Measurements from ENCODE around the gene FAM3D. TPM values are rescaled to one million over a fixed set of nuclear protein-coding genes. Genes with fewer than 3 reads are reported as not detected.

The FAM3D gene
- polyA plus RNA-seq, 4 donors: 14.4 to 190 (median 171) TPM

DNA sequence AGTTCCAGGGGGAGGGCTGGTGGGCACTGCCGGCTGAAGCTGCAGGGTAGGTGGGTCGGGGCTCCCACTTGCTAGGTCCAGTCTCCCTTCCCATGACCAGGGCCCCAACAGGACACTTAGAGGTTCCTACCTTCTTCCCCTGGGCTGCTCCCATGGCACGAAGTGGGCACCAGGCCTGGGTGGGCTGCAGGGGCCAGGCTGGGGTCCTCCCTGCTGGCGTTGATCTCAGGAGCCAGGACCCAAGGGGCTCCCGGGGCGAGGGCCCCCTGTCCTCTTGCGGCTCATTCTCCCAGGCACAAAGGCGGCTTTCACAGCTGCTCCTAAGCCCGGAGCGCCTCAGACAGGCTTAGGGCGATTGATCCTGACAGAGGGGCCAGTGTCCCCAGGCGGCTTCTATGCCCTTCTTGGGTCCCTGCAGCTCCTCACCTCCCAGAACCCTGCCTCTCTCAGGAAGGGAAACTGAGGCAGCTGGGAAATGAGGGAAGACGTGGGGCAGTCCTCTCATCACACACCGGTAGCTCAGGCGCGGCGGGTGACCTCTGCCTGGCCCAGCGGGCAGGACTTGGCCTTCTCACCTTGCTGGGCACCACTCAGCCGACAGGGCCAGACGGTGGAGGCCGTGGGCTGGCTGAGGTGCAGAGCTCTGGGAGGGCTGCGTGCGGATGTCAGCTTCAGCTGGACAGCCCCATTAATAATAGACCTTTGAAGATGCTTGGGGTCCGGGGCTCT lies 39.6 kb downstream of the FAM3D start:
- FAIRE-seq: no peak
- H3K27ac ChIP-seq (ENCODE audit: low read depth in 1 of 3, low read length in 2 of 3): no peak overlapping the region
- no peak overlapping the region for H3K4me3 ChIP-seq (ENCODE audit: low read depth in 1 of 3, low read length in 3 of 3)

GRCh38 chr3:58625196-58625824 lies 41.3 kb downstream of the FAM3D start:
- FAIRE-seq (no peak), DNase-seq (no peak)
- Histone ChIP-seq H3K27me3 (ENCODE audit: control insufficient read depth in 3 of 3, insufficient read depth in 3 of 3, low read length in 3 of 3) (no peaks in the 10 kb centered on the region), H3K36me3 (ENCODE audit: control insufficient read depth in 3 of 3, insufficient read depth in 2 of 3, low read depth in 1 of 3, low read length in 3 of 3) (no peaks in the 10 kb centered on the region), H3K4me3 (ENCODE audit: low read depth in 1 of 3, low read length in 3 of 3) (no peak overlapping the region), H3K27ac (ENCODE audit: low read depth in 1 of 3, low read length in 2 of 3) (no peak overlapping the region), H3K4me1 (ENCODE audit: control insufficient read depth in 3 of 3, insufficient read depth in 2 of 3, low read depth in 1 of 3, low read length in 2 of 3) (peaks cover 2 to 33% (median 16%) of the 10 kb centered on the region in 3 donors), H3K9me3 (ENCODE audit: control insufficient read depth in 2 of 2, insufficient read depth in 1 of 2, low read depth in 1 of 2, low read length in 1 of 2) (no peaks in the 10 kb centered on the region)
- 85 to 90% (median 88%) methylated on average over 9 of the region's 9 CpGs for WGBS, 3 donors

More for the DNA sequence above, 39.6 kb downstream of the FAM3D start:
- Histone ChIP-seq H3K9me3 (ENCODE audit: control insufficient read depth in 2 of 2, insufficient read depth in 1 of 2, low read depth in 1 of 2, low read length in 1 of 2) (no peaks in the 10 kb centered on the region), H3K4me1 (ENCODE audit: control insufficient read depth in 3 of 3, insufficient read depth in 2 of 3, low read depth in 1 of 3, low read length in 2 of 3) (peaks cover 2 to 33% (median 16%) of the 10 kb centered on the region in 3 donors), H3K36me3 (ENCODE audit: control insufficient read depth in 3 of 3, insufficient read depth in 2 of 3, low read depth in 1 of 3, low read length in 3 of 3) (no peaks in the 10 kb centered on the region), H3K27me3 (ENCODE audit: control insufficient read depth in 3 of 3, insufficient read depth in 3 of 3, low read length in 3 of 3) (peaks cover 0 to 3% (median 0%) of the 10 kb centered on the region in 3 donors)
- DNase-seq: no peak
- WGBS, 3 donors: 76 to 84% (median 80%) methylated on average over 23 to 24 of the region's 24 CpGs

GRCh38 chr3:58624550-58624949 lies 42.0 kb downstream of the FAM3D start:
- 56 to 64% (median 63%) methylated on average over 3 of the region's 3 CpGs for WGBS, 3 donors

DNA sequence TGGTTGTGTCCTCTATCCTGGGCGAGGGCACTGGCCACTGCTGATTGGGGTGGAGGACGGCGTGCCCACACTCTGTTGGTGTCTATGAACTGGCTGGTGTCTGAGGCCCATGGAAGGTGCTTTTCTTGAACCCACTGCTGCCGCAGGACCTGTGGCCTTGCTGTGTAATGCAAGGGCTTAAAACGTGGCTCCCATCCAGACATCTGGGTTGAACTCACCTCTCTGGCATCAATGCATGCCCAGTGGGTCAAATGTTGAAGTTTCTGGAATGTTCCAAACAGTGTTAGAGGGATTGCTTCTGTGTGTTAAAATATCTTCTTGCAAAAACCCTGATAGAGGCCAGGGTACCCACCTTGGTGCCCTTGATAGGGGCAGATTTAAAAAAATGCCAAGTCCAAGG lies 42.6 kb downstream of the FAM3D start:
- DNase-seq: no peak
- Histone ChIP-seq H3K4me1 (ENCODE audit: control insufficient read depth in 3 of 3, insufficient read depth in 2 of 3, low read depth in 1 of 3, low read length in 2 of 3) (peaks cover 0 to 20% (median 11%) of the 10 kb centered on the region in 3 donors), H3K9me3 (ENCODE audit: control insufficient read depth in 2 of 2, insufficient read depth in 1 of 2, low read depth in 1 of 2, low read length in 1 of 2) (no peaks in the 10 kb centered on the region), H3K27me3 (ENCODE audit: control insufficient read depth in 3 of 3, insufficient read depth in 3 of 3, low read length in 3 of 3) (no peaks in the 10 kb centered on the region), H3K4me3 (ENCODE audit: low read depth in 1 of 3, low read length in 3 of 3) (no peak overlapping the region), H3K27ac (ENCODE audit: low read depth in 1 of 3, low read length in 2 of 3) (no peak overlapping the region), H3K36me3 (ENCODE audit: control insufficient read depth in 3 of 3, insufficient read depth in 2 of 3, low read depth in 1 of 3, low read length in 3 of 3) (no peaks in the 10 kb centered on the region)
- WGBS, 3 donors: 80 to 85% (median 82%) methylated on average over 5 of the region's 5 CpGs
- no peak for FAIRE-seq

More at GRCh38 chr3:58624550-58624949, 42.0 kb downstream of the FAM3D start:
- Histone ChIP-seq H3K27ac (ENCODE audit: low read depth in 1 of 3, low read length in 2 of 3) (no peak overlapping the region), H3K4me3 (ENCODE audit: low read depth in 1 of 3, low read length in 3 of 3) (no peak overlapping the region), H3K27me3 (ENCODE audit: control insufficient read depth in 3 of 3, insufficient read depth in 3 of 3, low read length in 3 of 3) (no peaks in the 10 kb centered on the region), H3K36me3 (ENCODE audit: control insufficient read depth in 3 of 3, insufficient read depth in 2 of 3, low read depth in 1 of 3, low read length in 3 of 3) (no peaks in the 10 kb centered on the region), H3K9me3 (ENCODE audit: control insufficient read depth in 2 of 2, insufficient read depth in 1 of 2, low read depth in 1 of 2, low read length in 1 of 2) (no peaks in the 10 kb centered on the region), H3K4me1 (ENCODE audit: control insufficient read depth in 3 of 3, insufficient read depth in 2 of 3, low read depth in 1 of 3, low read length in 2 of 3) (peaks cover 2 to 25% (median 12%) of the 10 kb centered on the region in 3 donors)
- no peak for DNase-seq
- FAIRE-seq: no peak

GRCh38 chr3:58623478-58623877 lies 43.1 kb downstream of the FAM3D start:
- Histone ChIP-seq H3K4me3 (ENCODE audit: low read depth in 1 of 3, low read length in 3 of 3) (no peak overlapping the region), H3K27ac (ENCODE audit: low read depth in 1 of 3, low read length in 2 of 3) (no peak overlapping the region), H3K27me3 (ENCODE audit: control insufficient read depth in 3 of 3, insufficient read depth in 3 of 3, low read length in 3 of 3) (no peaks in the 10 kb centered on the region), H3K9me3 (ENCODE audit: control insufficient read depth in 2 of 2, insufficient read depth in 1 of 2, low read depth in 1 of 2, low read length in 1 of 2) (no peaks in the 10 kb centered on the region), H3K36me3 (ENCODE audit: control insufficient read depth in 3 of 3, insufficient read depth in 2 of 3, low read depth in 1 of 3, low read length in 3 of 3) (no peaks in the 10 kb centered on the region), H3K4me1 (ENCODE audit: control insufficient read depth in 3 of 3, insufficient read depth in 2 of 3, low read depth in 1 of 3, low read length in 2 of 3) (peaks cover 0 to 15% (median 11%) of the 10 kb centered on the region in 3 donors)
- FAIRE-seq (no peak), DNase-seq (no peak)
- WGBS, 3 donors: 74 to 76% (median 75%) methylated on average over 8 of the region's 8 CpGs

DNA sequence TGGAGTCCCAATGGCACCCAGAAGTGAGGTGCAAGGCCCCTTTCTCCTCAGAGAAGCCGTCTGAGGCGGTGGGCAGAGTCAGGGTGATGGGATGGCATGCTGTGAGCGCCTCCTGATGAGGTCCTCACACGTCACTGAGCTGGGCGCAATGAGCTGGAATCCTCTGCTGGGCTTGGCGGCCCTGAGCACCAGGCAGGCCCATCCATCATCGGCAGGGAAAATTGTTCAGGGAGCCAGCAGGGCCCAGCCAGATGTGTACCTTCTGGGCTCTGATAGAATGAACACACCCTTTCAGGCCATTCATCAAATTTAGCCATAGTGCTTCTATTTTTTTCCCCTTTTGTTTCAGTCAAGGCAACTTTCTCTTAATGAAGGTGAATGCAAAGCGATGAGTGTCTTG lies 43.7 kb downstream of the FAM3D start:
- Histone ChIP-seq H3K27ac (ENCODE audit: low read depth in 1 of 3, low read length in 2 of 3) (no peak overlapping the region), H3K9me3 (ENCODE audit: control insufficient read depth in 2 of 2, insufficient read depth in 1 of 2, low read depth in 1 of 2, low read length in 1 of 2) (no peaks in the 10 kb centered on the region), H3K4me3 (ENCODE audit: low read depth in 1 of 3, low read length in 3 of 3) (no peak overlapping the region), H3K27me3 (ENCODE audit: control insufficient read depth in 3 of 3, insufficient read depth in 3 of 3, low read length in 3 of 3) (no peaks in the 10 kb centered on the region), H3K36me3 (ENCODE audit: control insufficient read depth in 3 of 3, insufficient read depth in 2 of 3, low read depth in 1 of 3, low read length in 3 of 3) (no peaks in the 10 kb centered on the region), H3K4me1 (ENCODE audit: control insufficient read depth in 3 of 3, insufficient read depth in 2 of 3, low read depth in 1 of 3, low read length in 2 of 3) (peaks cover 0 to 9% (median 5%) of the 10 kb centered on the region in 3 donors)
- DNase-seq (no peak), FAIRE-seq (no peak)
- 88 to 93% (median 90%) methylated on average over 8 of the region's 8 CpGs for WGBS, 3 donors

DNA sequence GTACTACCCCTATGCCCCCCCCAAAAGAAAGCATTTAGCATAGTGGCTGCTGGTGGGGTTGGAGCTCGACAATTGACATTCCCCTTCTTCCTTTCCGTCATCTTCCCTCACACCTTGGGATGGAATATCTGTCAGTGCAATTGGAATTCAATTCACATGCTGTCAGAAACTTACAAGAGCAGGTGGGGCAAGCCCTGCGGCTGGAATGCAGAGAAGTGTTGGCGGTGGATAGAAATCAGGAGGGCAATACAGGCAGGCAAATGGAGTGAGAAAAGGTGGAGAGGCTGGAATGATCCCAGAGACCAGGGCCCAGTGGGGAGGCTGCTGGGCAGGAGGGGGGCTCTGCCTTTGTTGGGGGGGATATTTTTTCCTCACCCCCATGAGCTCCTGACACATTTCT lies 44.1 kb downstream of the FAM3D start:
- Histone ChIP-seq H3K36me3 (ENCODE audit: control insufficient read depth in 3 of 3, insufficient read depth in 2 of 3, low read depth in 1 of 3, low read length in 3 of 3) (no peaks in the 10 kb centered on the region), H3K4me3 (ENCODE audit: low read depth in 1 of 3, low read length in 3 of 3) (no peak overlapping the region), H3K27ac (ENCODE audit: low read depth in 1 of 3, low read length in 2 of 3) (no peak overlapping the region), H3K9me3 (ENCODE audit: control insufficient read depth in 2 of 2, insufficient read depth in 1 of 2, low read depth in 1 of 2, low read length in 1 of 2) (no peaks in the 10 kb centered on the region), H3K27me3 (ENCODE audit: control insufficient read depth in 3 of 3, insufficient read depth in 3 of 3, low read length in 3 of 3) (no peaks in the 10 kb centered on the region), H3K4me1 (ENCODE audit: control insufficient read depth in 3 of 3, insufficient read depth in 2 of 3, low read depth in 1 of 3, low read length in 2 of 3) (peaks cover 0 to 5% (median 3%) of the 10 kb centered on the region in 3 donors)
- DNase-seq (no peak), FAIRE-seq (no peak)
- 89 to 91% (median 90%) methylated on average over 4 of the region's 4 CpGs for WGBS, 3 donors

DNA sequence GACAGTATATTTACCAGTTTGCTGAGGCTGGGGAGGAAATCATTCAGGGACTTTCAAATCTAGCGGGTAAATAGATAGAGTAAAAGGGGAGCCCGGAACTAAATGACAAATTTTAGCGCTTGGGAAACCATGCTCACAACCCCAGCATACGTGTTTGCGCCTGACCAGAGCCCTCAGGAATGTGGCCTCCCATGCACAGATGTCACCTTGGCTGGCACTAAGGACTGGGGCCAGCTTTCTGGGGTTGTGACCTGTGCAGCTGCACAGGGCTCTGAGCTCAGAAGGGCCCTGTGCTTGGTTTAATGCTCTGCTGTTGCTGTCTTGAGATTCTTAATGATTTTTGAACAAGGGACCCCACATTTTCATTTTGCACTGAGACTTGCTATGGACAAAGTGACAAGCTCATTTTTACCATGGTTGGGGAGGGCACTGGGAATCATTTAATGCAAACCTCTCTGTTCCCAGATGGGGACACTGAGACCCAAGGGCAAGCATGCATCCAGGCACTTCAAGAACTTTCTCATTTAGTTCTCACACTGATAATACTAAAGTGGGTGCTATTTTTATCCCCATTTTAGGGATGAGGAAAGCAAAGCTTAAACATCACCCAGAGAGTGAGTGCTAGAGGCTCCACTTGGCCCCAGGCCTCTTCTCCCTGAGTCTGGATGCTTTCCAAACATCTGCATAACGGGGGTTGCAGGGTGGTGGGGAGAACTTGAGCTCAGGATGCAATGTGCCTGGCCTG lies 45.3 kb downstream of the FAM3D start:
- Histone ChIP-seq H3K36me3 (ENCODE audit: control insufficient read depth in 3 of 3, insufficient read depth in 2 of 3, low read depth in 1 of 3, low read length in 3 of 3) (no peaks in the 10 kb centered on the region), H3K4me3 (ENCODE audit: low read depth in 1 of 3, low read length in 3 of 3) (no peak overlapping the region), H3K27ac (ENCODE audit: low read depth in 1 of 3, low read length in 2 of 3) (no peak overlapping the region), H3K27me3 (ENCODE audit: control insufficient read depth in 3 of 3, insufficient read depth in 3 of 3, low read length in 3 of 3) (no peaks in the 10 kb centered on the region), H3K9me3 (ENCODE audit: control insufficient read depth in 2 of 2, insufficient read depth in 1 of 2, low read depth in 1 of 2, low read length in 1 of 2) (no peaks in the 10 kb centered on the region), H3K4me1 (ENCODE audit: control insufficient read depth in 3 of 3, insufficient read depth in 2 of 3, low read depth in 1 of 3, low read length in 2 of 3) (no peaks in the 10 kb centered on the region)
- 81 to 87% (median 87%) methylated on average over 6 of the region's 6 CpGs for whole genome bisulfite sequencing, 3 donors
- no peak for FAIRE-seq
- DNase-seq: no peak
